BLaER1 (cell line): ENCODE data around the gene ZNF621.

Source experiments
- H3K27ac ChIP-seq: shearing (Covaris generic); formaldehyde crosslinking; 2 replicates; pipeline ENCODE4 v1.8.1; 2022
- H3K27me3 ChIP-seq: shearing (Covaris generic); formaldehyde crosslinking; 2 replicates; pipeline ENCODE4 v1.8.1; 2022
- H3K36me3 ChIP-seq: shearing (Covaris generic); formaldehyde crosslinking; 2 replicates; pipeline ENCODE4 v1.8.1; 2022
- H3K4me1 ChIP-seq: shearing (Covaris generic); formaldehyde crosslinking; 2 replicates; pipeline ENCODE4 v1.8.1; 2022
- H3K4me2 ChIP-seq: shearing (Covaris generic); formaldehyde crosslinking; 2 replicates; pipeline ENCODE4 v1.8.1; 2022
- H3K4me3 ChIP-seq: shearing (Covaris generic); formaldehyde crosslinking; 2 replicates; pipeline ENCODE4 v1.8.1; 2022
- H3K9ac ChIP-seq: shearing (Covaris generic); formaldehyde crosslinking; 2 replicates; pipeline ENCODE4 v1.8.1; 2022
- H3K9me3 ChIP-seq: shearing (Covaris generic); formaldehyde crosslinking; 2 replicates; pipeline ENCODE4 v1.8.1; 2022
- H4K20me1 ChIP-seq: shearing (Covaris generic); formaldehyde crosslinking; 2 replicates; pipeline ENCODE4 v1.8.1; 2022
- Cebpa-rat ChIP-seq: shearing (Covaris generic); IDR thresholded peaks from 2 replicates; pipeline ENCODE4 v1.8.1; 2022

ZNF621 gene

DNA sequence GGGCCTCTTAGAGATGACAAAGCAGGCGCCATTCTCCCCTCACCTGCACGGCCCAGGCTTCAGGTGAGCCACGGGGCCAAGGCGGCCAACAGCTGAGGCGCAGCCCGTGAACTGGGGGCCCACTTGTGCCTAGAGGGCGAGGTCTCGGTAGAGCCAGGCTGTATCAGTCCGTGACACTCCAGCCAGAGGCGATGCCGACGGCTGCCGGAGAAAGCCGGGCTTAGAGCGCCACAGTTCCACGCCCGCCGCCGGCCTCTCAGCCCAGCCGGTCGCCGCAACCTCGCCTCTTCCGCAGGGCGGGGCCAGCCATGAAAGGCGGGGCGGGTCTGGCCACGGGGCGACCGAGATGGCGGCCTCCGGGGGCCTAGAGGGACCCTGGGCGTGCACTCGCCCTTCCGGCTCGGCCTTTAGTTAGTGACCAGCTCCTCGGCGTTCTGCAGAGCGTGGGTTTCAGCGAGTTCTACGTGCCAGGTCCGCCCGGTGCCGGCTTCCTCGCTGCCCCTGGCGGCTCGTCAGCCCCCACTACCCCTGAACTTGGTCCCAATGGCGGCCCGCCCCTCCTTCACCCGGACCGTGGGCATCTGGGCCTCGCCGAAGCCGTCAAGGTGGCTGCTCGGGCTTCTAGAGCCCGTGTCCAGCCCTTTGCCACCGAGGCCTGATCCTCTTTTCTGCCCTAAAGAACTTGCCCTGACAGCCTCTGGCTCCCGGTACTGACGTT lies at the start of gene ZNF621:
ZNF621 (plus strand) TSS at position 393 of the 718 bp plus-strand sequence. CDS start 881 bp downstream, outside the sequence.
- Histone ChIP-seq H3K27ac (peak within 1 kb of the TSS; percentile 88), H3K9ac (peak within 1 kb of the TSS; percentile 89), H3K9me3 (no peaks in the 10 kb centered on the region), H3K4me3 (peak within 1 kb of the TSS; percentile 90), H4K20me1 (no peaks in the 10 kb centered on the region), H3K27me3 (no peaks in the 10 kb centered on the region), H3K4me2 (peak within 1 kb of the TSS; percentile 96), H3K4me1 (peaks cover 19% of the 10 kb centered on the region), H3K36me3 (peaks cover 26% of the 10 kb centered on the region)
- no peak for TF ChIP-seq Cebpa-rat

DNA sequence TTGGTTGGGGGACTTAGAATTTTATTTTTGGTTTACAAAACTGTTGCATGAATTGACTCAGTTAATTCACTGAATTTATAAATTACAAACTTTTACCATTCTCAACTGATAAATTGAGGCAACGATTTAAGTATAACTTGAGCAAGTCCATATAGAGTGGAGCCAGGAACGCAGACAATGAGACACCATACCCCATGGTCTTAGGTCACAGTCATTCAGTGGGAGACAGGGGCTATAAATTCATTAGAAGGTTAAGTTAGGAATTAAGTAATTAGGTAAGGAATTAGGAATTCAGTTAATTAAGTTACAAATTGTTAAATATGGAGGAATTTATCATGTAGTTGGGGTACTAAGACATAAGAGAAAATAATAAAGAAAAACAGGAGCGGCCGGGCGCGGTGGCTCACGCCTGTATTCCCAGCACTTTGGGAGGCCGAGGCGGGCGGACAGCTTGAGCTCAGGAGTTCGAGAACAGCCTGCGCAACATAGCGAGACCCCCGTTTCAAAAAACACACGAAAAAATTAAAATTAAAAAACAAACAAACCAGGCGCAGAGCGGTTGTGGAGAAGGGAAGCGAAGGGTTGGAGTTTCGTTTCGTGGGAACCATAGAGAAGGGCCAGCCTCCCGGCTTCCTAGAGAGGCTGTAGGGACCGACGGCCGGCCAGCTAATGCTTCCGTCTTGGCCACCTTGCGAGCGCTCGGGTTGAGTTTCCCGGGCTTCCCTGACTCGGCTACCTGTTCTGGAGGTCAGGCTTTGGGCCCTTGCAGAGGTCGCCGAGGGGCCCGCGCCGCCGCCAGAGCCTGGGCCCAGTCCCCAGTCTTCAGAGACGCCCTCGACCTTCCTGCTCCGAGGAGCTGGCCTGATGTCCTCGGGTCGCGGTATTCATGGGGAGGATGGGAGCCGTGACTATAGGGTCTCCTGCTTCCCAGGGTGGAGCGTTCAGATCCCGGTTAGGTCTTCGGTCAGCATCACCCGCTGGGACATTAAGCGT lies 48.0 kb upstream of the ZNF621 start, which contains the start of gene ZNF619:
ZNF619 (plus strand) TSS at position 645 of the 993 bp plus-strand sequence. CDS start 858 bp downstream, outside the sequence.
- peak within 1 kb of the TSS; percentile 85 for H3K27ac ChIP-seq

DNA sequence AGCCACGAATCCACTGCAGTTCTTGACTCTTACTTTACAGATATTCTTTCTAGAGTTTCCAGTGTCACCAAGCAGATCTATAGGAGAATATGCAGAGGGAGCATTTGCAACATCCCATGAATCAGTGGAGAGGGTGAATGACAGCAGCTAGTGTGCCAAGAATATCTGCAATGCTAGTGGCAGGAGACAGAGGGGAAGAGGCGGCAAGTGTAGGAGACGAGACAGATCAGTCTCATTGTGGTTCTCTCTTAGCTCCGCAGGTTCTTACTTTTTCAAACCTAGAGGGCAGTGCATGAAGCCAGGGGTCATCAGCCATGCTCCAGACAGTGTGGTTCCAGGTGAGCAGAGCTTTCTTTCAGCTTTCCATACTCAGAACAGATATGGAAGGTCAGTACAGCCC lies 47.1 kb upstream of the ZNF621 start:
- Histone ChIP-seq H3K27ac (peak overlapping the region; percentile 85), H3K4me3 (peak overlapping the region; percentile 78), H3K9me3 (no peaks in the 10 kb centered on the region), H3K4me1 (peaks cover 19% of the 10 kb centered on the region), H3K27me3 (no peaks in the 10 kb centered on the region), H3K9ac (peak overlapping the region; percentile 88), H3K4me2 (peak overlapping the region; percentile 79), H3K36me3 (peaks cover 40% of the 10 kb centered on the region), H4K20me1 (no peaks in the 10 kb centered on the region)
- no peak for TF ChIP-seq Cebpa-rat

More for the DNA sequence above, 48.0 kb upstream of the ZNF621 start, which contains the start of gene ZNF619:
- TF ChIP-seq Cebpa-rat, result no peak
- Histone ChIP-seq H3K27me3 (no peaks in the 10 kb centered on the region), H3K4me3 (peak within 1 kb of the TSS; percentile 78), H3K36me3 (peaks cover 31% of the 10 kb centered on the region), H3K9me3 (no peaks in the 10 kb centered on the region), H3K4me1 (peaks cover 18% of the 10 kb centered on the region), H4K20me1 (no peaks in the 10 kb centered on the region), H3K9ac (peak within 1 kb of the TSS; percentile 88), H3K4me2 (peak within 1 kb of the TSS; percentile 79)

DNA sequence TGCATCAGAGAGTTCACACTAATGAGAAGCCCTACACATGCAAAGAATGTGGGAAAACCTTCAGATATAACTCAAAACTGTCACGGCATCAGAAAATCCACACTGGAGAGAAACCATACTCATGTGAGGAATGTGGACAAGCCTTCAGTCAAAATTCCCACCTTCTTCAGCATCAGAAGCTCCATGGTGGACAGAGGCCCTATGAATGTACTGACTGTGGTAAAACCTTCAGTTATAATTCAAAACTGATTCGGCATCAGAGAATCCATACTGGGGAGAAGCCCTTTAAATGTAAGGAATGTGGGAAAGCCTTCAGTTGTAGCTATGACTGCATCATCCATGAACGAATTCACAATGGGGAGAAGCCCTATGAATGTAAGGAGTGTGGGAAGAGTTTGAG lies 37.6 kb upstream of the ZNF621 start:
- no peak for TF ChIP-seq Cebpa-rat
- Histone ChIP-seq H4K20me1 (no peaks in the 10 kb centered on the region), H3K27ac (no peak overlapping the region), H3K9me3 (peaks cover 43% of the 10 kb centered on the region), H3K4me2 (no peak overlapping the region), H3K4me1 (no peaks in the 10 kb centered on the region), H3K9ac (no peak overlapping the region), H3K36me3 (peaks cover 79% of the 10 kb centered on the region), H3K4me3 (no peak overlapping the region), H3K27me3 (no peaks in the 10 kb centered on the region)

DNA sequence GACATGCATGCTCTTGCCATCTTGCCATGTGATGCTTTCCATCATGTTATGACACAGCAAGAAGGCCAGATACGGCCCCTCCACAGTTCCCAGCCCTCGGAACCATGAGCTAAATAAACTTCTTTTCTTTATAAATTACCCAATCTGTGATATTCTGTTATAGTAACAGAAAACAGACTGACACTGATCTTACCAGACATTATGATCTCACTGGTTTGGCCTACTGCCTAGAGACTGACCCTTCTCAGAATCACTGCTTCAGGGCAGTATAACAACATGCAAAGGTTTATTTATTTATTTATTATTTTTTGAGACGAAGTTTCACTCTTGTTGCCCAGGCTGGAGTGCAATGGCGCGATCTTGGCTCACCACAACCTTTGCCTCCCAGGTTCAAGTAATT lies 33.8 kb upstream of the ZNF621 start:
- Histone ChIP-seq H3K4me1 (no peaks in the 10 kb centered on the region), H3K9ac (no peak overlapping the region), H3K27me3 (no peaks in the 10 kb centered on the region), H3K4me2 (no peak overlapping the region), H4K20me1 (no peaks in the 10 kb centered on the region), H3K9me3 (peaks cover 34% of the 10 kb centered on the region), H3K36me3 (peaks cover 42% of the 10 kb centered on the region), H3K27ac (no peak overlapping the region), H3K4me3 (no peak overlapping the region)
- TF ChIP-seq Cebpa-rat, result no peak

DNA sequence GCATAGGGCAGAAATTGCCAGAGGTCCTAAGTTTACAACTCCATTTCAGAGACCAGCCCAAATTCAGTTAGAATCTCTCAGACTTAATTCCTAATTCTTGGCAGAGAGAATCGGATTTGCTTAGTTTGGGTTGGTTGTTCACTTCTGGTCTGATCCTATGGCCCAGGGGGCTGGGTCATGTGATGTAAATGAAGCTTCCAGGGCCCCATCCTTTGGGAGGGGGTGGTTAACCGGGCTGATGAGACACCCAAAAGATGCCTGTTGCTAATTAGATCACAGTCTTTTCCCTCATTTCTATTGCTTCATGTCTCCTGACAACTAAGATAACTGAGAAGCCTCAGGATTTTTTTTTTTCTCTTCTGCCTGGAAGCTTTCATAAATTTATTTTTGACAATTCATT lies 30.1 kb upstream of the ZNF621 start:
- no peak overlapping the region for H3K9ac ChIP-seq
- no peak for TF ChIP-seq Cebpa-rat
- no peak overlapping the region for H3K27ac ChIP-seq
- H3K36me3 ChIP-seq, result 0 out of 2 replicates have a peak, but pooled peaks cover 5% of the 10 kb centered on the region
- no peak overlapping the region for H3K4me2 ChIP-seq
- H3K9me3 ChIP-seq, result no peaks in the 10 kb centered on the region
- H4K20me1 ChIP-seq, result no peaks in the 10 kb centered on the region
- no peaks in the 10 kb centered on the region for H3K27me3 ChIP-seq
- H3K4me3 ChIP-seq, result no peak overlapping the region
- H3K4me1 ChIP-seq, result no peaks in the 10 kb centered on the region

DNA sequence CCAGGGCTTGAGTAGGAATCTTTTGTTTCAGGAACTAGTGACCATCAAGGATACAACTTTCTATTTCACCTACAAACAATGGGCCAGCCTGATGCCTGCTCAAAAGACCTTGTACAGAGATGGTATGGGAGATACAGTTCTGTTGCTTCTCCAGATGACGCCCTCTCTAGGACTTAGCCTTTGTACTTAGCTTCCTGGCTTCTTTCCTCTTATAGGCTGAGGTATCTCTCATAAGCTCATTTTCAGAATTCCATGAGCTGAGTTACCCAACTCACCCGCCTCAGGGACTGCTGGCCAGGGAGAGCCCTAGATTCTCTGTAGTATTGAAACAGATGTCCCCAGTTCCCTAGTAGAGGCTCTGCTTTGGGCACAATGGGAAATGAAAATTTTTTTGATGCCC lies 27.5 kb upstream of the ZNF621 start:
- TF ChIP-seq Cebpa-rat, result no peak
- Histone ChIP-seq H3K9me3 (no peaks in the 10 kb centered on the region), H3K27me3 (no peaks in the 10 kb centered on the region), H3K36me3 (no peaks in the 10 kb centered on the region), H3K4me2 (no peak overlapping the region), H3K4me1 (no peaks in the 10 kb centered on the region), H3K4me3 (no peak overlapping the region), H3K27ac (no peak overlapping the region), H4K20me1 (no peaks in the 10 kb centered on the region), H3K9ac (no peak overlapping the region)

DNA sequence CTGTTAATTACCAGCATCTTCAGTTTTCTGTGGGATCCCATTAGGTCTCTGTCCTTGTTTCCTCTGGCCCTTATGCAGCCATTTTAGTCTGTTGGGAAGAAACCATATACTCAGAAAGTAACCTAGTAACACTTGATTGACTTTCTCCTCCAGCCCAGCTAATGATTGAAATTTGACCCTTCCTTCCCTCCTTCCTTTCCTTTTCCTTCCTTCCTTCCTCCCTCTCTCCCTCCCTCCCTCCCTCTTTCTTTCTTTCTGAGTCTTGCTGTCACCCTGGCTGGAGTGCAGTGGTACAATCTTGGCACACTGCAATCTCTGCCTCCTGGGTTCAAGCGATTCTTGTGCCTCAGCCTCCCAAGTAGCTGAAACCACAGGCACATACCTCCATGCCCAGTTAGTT lies 24.8 kb upstream of the ZNF621 start:
- no peak overlapping the region for H3K4me3 ChIP-seq
- H3K4me1 ChIP-seq, result no peaks in the 10 kb centered on the region
- no peaks in the 10 kb centered on the region for H4K20me1 ChIP-seq
- H3K9me3 ChIP-seq, result 0 out of 2 replicates have a peak, but pooled peaks cover 2% of the 10 kb centered on the region
- H3K27me3 ChIP-seq, result no peaks in the 10 kb centered on the region
- H3K27ac ChIP-seq, result no peak overlapping the region
- TF ChIP-seq Cebpa-rat, result no peak
- no peak overlapping the region for H3K4me2 ChIP-seq
- H3K36me3 ChIP-seq, result no peaks in the 10 kb centered on the region
- no peak overlapping the region for H3K9ac ChIP-seq

DNA sequence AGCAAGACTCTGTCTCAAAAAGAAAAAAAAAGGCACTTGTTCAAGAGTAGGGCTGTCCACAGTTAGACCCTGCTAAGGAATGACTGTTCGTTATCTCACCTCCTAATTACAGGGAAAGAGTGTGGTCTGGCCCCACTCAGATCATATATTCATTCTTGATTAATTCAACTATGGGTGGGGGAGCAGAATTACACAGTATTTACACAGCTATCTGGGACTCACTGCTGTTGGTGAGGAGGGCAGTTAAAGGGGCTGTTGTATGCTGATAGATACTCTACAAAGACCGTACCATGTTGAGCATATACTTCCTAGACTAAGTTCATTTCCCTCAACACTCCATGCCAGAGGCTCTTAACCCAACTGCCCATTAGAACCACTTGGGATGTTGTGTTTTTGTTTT lies 22.7 kb upstream of the ZNF621 start:
- Histone ChIP-seq H3K9ac (no peak overlapping the region), H3K27ac (no peak overlapping the region), H3K4me2 (no peak overlapping the region), H3K4me3 (no peak overlapping the region), H3K36me3 (no peaks in the 10 kb centered on the region), H3K9me3 (peaks cover 13% of the 10 kb centered on the region), H3K4me1 (0 out of 2 replicates have a peak, but pooled peaks cover 5% of the 10 kb centered on the region), H4K20me1 (no peaks in the 10 kb centered on the region), H3K27me3 (peaks cover 14% of the 10 kb centered on the region)
- TF ChIP-seq Cebpa-rat, result no peak
